ENCODE data around the gene CLSTN2.

The CLSTN2 gene

GRCh38 chr3:140597364-140597763 lies 662.4 kb downstream of the CLSTN2 start:
- Histone ChIP-seq H3K9me3 (ENCODE audit: control insufficient read depth in 1 of 2, low read length in 2 of 2) (no peaks in the 10 kb centered on the region), H3K9ac (ENCODE audit: low read depth in 1 of 2, low read length in 2 of 2) (no peak overlapping the region), H3K4me3 (ENCODE audit: low read depth in 1 of 2, low read length in 2 of 2) (no peak overlapping the region), H3K27ac (ENCODE audit: low read depth, low read length) (no peak overlapping the region), H3K36me3 (ENCODE audit: control insufficient read depth in 1 of 2, insufficient read depth in 2 of 2, low read length in 2 of 2) (no peaks in the 10 kb centered on the region), H3K4me1 (ENCODE audit: control insufficient read depth in 1 of 2, insufficient read depth in 2 of 2, low read length in 2 of 2) (no peaks in the 10 kb centered on the region), H3K27me3 (ENCODE audit: control insufficient read depth in 1 of 2, insufficient read depth in 2 of 2, low read length in 2 of 2) (no peaks in the 10 kb centered on the region)

GRCh38 chr3:140597792-140598191 lies 662.8 kb downstream of the CLSTN2 start:
- no peaks in the 10 kb centered on the region for H3K9me3 ChIP-seq (ENCODE audit: control insufficient read depth in 1 of 2, low read length in 2 of 2)
- no peak overlapping the region for H3K9ac ChIP-seq (ENCODE audit: low read depth in 1 of 2, low read length in 2 of 2)
- H3K27me3 ChIP-seq (ENCODE audit: control insufficient read depth in 1 of 2, insufficient read depth in 2 of 2, low read length in 2 of 2) = no peaks in the 10 kb centered on the region
- no peaks in the 10 kb centered on the region for H3K4me1 ChIP-seq (ENCODE audit: control insufficient read depth in 1 of 2, insufficient read depth in 2 of 2, low read length in 2 of 2)
- H3K27ac ChIP-seq (ENCODE audit: low read depth, low read length) = no peak overlapping the region
- H3K4me3 ChIP-seq (ENCODE audit: low read depth in 1 of 2, low read length in 2 of 2) = no peak overlapping the region
- H3K36me3 ChIP-seq (ENCODE audit: control insufficient read depth in 1 of 2, insufficient read depth in 2 of 2, low read length in 2 of 2) = no peaks in the 10 kb centered on the region

- H3K9me3 ChIP-seq (ENCODE audit: control insufficient read depth in 1 of 2, low read length in 2 of 2) = no peaks in the 10 kb centered on the region
- H3K36me3 ChIP-seq (ENCODE audit: control insufficient read depth in 1 of 2, insufficient read depth in 2 of 2, low read length in 2 of 2) = no peaks in the 10 kb centered on the region
- no peaks in the 10 kb centered on the region for H3K4me1 ChIP-seq (ENCODE audit: control insufficient read depth in 1 of 2, insufficient read depth in 2 of 2, low read length in 2 of 2)
- no peaks in the 10 kb centered on the region for H3K27me3 ChIP-seq (ENCODE audit: control insufficient read depth in 1 of 2, insufficient read depth in 2 of 2, low read length in 2 of 2)
- no peak overlapping the region for H3K9ac ChIP-seq (ENCODE audit: low read depth in 1 of 2, low read length in 2 of 2)
- H3K27ac ChIP-seq (ENCODE audit: low read depth, low read length) = no peak overlapping the region
- H3K4me3 ChIP-seq (ENCODE audit: low read depth in 1 of 2, low read length in 2 of 2) = no peak overlapping the region
Measured at GRCh38 chr3:140599009-140599408, 664.0 kb downstream of the CLSTN2 start.

GRCh38 chr3:140599496-140599895 lies 664.5 kb downstream of the CLSTN2 start:
- H3K9me3 ChIP-seq (ENCODE audit: control insufficient read depth in 1 of 2, low read length in 2 of 2) = no peaks in the 10 kb centered on the region

GRCh38 chr3:140601881-140602280 lies 666.9 kb downstream of the CLSTN2 start:
- Histone ChIP-seq H3K9ac (ENCODE audit: low read depth in 1 of 2, low read length in 2 of 2) (no peak overlapping the region), H3K9me3 (ENCODE audit: control insufficient read depth in 1 of 2, low read length in 2 of 2) (no peaks in the 10 kb centered on the region), H3K4me1 (ENCODE audit: control insufficient read depth in 1 of 2, insufficient read depth in 2 of 2, low read length in 2 of 2) (no peaks in the 10 kb centered on the region), H3K36me3 (ENCODE audit: control insufficient read depth in 1 of 2, insufficient read depth in 2 of 2, low read length in 2 of 2) (no peaks in the 10 kb centered on the region), H3K27ac (ENCODE audit: low read depth, low read length) (no peak overlapping the region), H3K4me3 (ENCODE audit: low read depth in 1 of 2, low read length in 2 of 2) (no peak overlapping the region), H3K27me3 (ENCODE audit: control insufficient read depth in 1 of 2, insufficient read depth in 2 of 2, low read length in 2 of 2) (no peaks in the 10 kb centered on the region)

More at GRCh38 chr3:140599496-140599895, 664.5 kb downstream of the CLSTN2 start:
- H3K27me3 ChIP-seq (ENCODE audit: control insufficient read depth in 1 of 2, insufficient read depth in 2 of 2, low read length in 2 of 2) = no peaks in the 10 kb centered on the region
- no peaks in the 10 kb centered on the region for H3K36me3 ChIP-seq (ENCODE audit: control insufficient read depth in 1 of 2, insufficient read depth in 2 of 2, low read length in 2 of 2)
- no peak overlapping the region for H3K4me3 ChIP-seq (ENCODE audit: low read depth in 1 of 2, low read length in 2 of 2)
- H3K9ac ChIP-seq (ENCODE audit: low read depth in 1 of 2, low read length in 2 of 2) = no peak overlapping the region
- H3K27ac ChIP-seq (ENCODE audit: low read depth, low read length) = no peak overlapping the region
- no peaks in the 10 kb centered on the region for H3K4me1 ChIP-seq (ENCODE audit: control insufficient read depth in 1 of 2, insufficient read depth in 2 of 2, low read length in 2 of 2)

GRCh38 chr3:140602781-140603180 lies 667.8 kb downstream of the CLSTN2 start:
- Histone ChIP-seq H3K4me3 (ENCODE audit: low read depth in 1 of 2, low read length in 2 of 2) (no peak overlapping the region), H3K36me3 (ENCODE audit: control insufficient read depth in 1 of 2, insufficient read depth in 2 of 2, low read length in 2 of 2) (no peaks in the 10 kb centered on the region), H3K27ac (ENCODE audit: low read depth, low read length) (no peak overlapping the region), H3K27me3 (ENCODE audit: control insufficient read depth in 1 of 2, insufficient read depth in 2 of 2, low read length in 2 of 2) (no peaks in the 10 kb centered on the region), H3K4me1 (ENCODE audit: control insufficient read depth in 1 of 2, insufficient read depth in 2 of 2, low read length in 2 of 2) (no peaks in the 10 kb centered on the region), H3K9me3 (ENCODE audit: control insufficient read depth in 1 of 2, low read length in 2 of 2) (no peaks in the 10 kb centered on the region), H3K9ac (ENCODE audit: low read depth in 1 of 2, low read length in 2 of 2) (no peak overlapping the region)

GRCh38 chr3:140603766-140604165 lies 668.8 kb downstream of the CLSTN2 start:
- Histone ChIP-seq H3K27ac (ENCODE audit: low read depth, low read length) (no peak overlapping the region), H3K4me3 (ENCODE audit: low read depth in 1 of 2, low read length in 2 of 2) (no peak overlapping the region), H3K4me1 (ENCODE audit: control insufficient read depth in 1 of 2, insufficient read depth in 2 of 2, low read length in 2 of 2) (no peaks in the 10 kb centered on the region), H3K36me3 (ENCODE audit: control insufficient read depth in 1 of 2, insufficient read depth in 2 of 2, low read length in 2 of 2) (no peaks in the 10 kb centered on the region), H3K9me3 (ENCODE audit: control insufficient read depth in 1 of 2, low read length in 2 of 2) (no peaks in the 10 kb centered on the region), H3K9ac (ENCODE audit: low read depth in 1 of 2, low read length in 2 of 2) (no peak overlapping the region), H3K27me3 (ENCODE audit: control insufficient read depth in 1 of 2, insufficient read depth in 2 of 2, low read length in 2 of 2) (no peaks in the 10 kb centered on the region)

GRCh38 chr3:140610544-140610943 lies 675.6 kb downstream of the CLSTN2 start:
- H3K9me3 ChIP-seq (ENCODE audit: control insufficient read depth in 1 of 2, low read length in 2 of 2) = no peaks in the 10 kb centered on the region
- no peak overlapping the region for H3K4me3 ChIP-seq (ENCODE audit: low read depth in 1 of 2, low read length in 2 of 2)
- no peaks in the 10 kb centered on the region for H3K4me1 ChIP-seq (ENCODE audit: control insufficient read depth in 1 of 2, insufficient read depth in 2 of 2, low read length in 2 of 2)

GRCh38 chr3:140614001-140614400 lies 679.0 kb downstream of the CLSTN2 start:
- H3K9ac ChIP-seq (ENCODE audit: low read depth in 1 of 2, low read length in 2 of 2) = no peak overlapping the region
- no peak overlapping the region for H3K4me3 ChIP-seq (ENCODE audit: low read depth in 1 of 2, low read length in 2 of 2)
- H3K4me1 ChIP-seq (ENCODE audit: control insufficient read depth in 1 of 2, insufficient read depth in 2 of 2, low read length in 2 of 2) = no peaks in the 10 kb centered on the region
- H3K36me3 ChIP-seq (ENCODE audit: control insufficient read depth in 1 of 2, insufficient read depth in 2 of 2, low read length in 2 of 2) = no peaks in the 10 kb centered on the region
- no peaks in the 10 kb centered on the region for H3K9me3 ChIP-seq (ENCODE audit: control insufficient read depth in 1 of 2, low read length in 2 of 2)
- no peak overlapping the region for H3K27ac ChIP-seq (ENCODE audit: low read depth, low read length)
- H3K27me3 ChIP-seq (ENCODE audit: control insufficient read depth in 1 of 2, insufficient read depth in 2 of 2, low read length in 2 of 2) = no peaks in the 10 kb centered on the region

More at GRCh38 chr3:140610544-140610943, 675.6 kb downstream of the CLSTN2 start:
- Histone ChIP-seq H3K36me3 (ENCODE audit: control insufficient read depth in 1 of 2, insufficient read depth in 2 of 2, low read length in 2 of 2) (no peaks in the 10 kb centered on the region), H3K27me3 (ENCODE audit: control insufficient read depth in 1 of 2, insufficient read depth in 2 of 2, low read length in 2 of 2) (no peaks in the 10 kb centered on the region), H3K9ac (ENCODE audit: low read depth in 1 of 2, low read length in 2 of 2) (no peak overlapping the region), H3K27ac (ENCODE audit: low read depth, low read length) (no peak overlapping the region)

- Histone ChIP-seq H3K9ac (ENCODE audit: low read depth in 1 of 2, low read length in 2 of 2) (no peak overlapping the region), H3K36me3 (ENCODE audit: control insufficient read depth in 1 of 2, insufficient read depth in 2 of 2, low read length in 2 of 2) (no peaks in the 10 kb centered on the region), H3K27me3 (ENCODE audit: control insufficient read depth in 1 of 2, insufficient read depth in 2 of 2, low read length in 2 of 2) (no peaks in the 10 kb centered on the region), H3K4me3 (ENCODE audit: low read depth in 1 of 2, low read length in 2 of 2) (no peak overlapping the region), H3K27ac (ENCODE audit: low read depth, low read length) (no peak overlapping the region), H3K9me3 (ENCODE audit: control insufficient read depth in 1 of 2, low read length in 2 of 2) (no peaks in the 10 kb centered on the region), H3K4me1 (ENCODE audit: control insufficient read depth in 1 of 2, insufficient read depth in 2 of 2, low read length in 2 of 2) (no peaks in the 10 kb centered on the region)
Measured at GRCh38 chr3:140617135-140617534, 682.1 kb downstream of the CLSTN2 start.

- H3K36me3 ChIP-seq (ENCODE audit: control insufficient read depth in 1 of 2, insufficient read depth in 2 of 2, low read length in 2 of 2) = no peaks in the 10 kb centered on the region
- H3K4me3 ChIP-seq (ENCODE audit: low read depth in 1 of 2, low read length in 2 of 2) = no peak overlapping the region
- H3K27ac ChIP-seq (ENCODE audit: low read depth, low read length) = no peak overlapping the region
- H3K9ac ChIP-seq (ENCODE audit: low read depth in 1 of 2, low read length in 2 of 2) = no peak overlapping the region
- no peaks in the 10 kb centered on the region for H3K27me3 ChIP-seq (ENCODE audit: control insufficient read depth in 1 of 2, insufficient read depth in 2 of 2, low read length in 2 of 2)
- H3K4me1 ChIP-seq (ENCODE audit: control insufficient read depth in 1 of 2, insufficient read depth in 2 of 2, low read length in 2 of 2) = no peaks in the 10 kb centered on the region
- no peaks in the 10 kb centered on the region for H3K9me3 ChIP-seq (ENCODE audit: control insufficient read depth in 1 of 2, low read length in 2 of 2)
Measured at GRCh38 chr3:140626856-140627255, 691.9 kb downstream of the CLSTN2 start.

Data from duodenal mucosa (tissue), 2 donors.